ENCODE measurements around the gene ARID4A.
A peak's percentile ranks its signal among the peaks of the same experiment; 100 is the strongest.

ARID4A gene

DNA sequence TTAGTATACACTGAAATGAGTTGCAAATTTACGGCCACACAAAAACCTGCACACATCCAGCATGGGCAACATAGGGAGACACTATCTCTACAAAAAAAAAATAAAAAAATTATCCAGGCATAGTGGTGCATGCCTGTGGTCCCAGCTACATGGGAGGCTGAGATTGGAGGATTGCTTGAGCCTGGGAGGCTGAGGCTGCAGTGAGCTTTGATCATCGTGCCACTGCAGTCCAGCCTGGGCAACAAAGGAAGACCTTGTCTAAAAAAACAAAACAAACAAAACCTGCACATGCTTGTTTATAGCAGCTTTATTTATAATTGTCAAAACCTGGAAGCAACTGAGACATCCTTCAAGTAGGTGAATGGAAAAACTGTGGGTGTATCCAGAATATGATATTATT, 92.5 kb downstream of the ARID4A start:
- TF ChIP-seq, protein P1, sequence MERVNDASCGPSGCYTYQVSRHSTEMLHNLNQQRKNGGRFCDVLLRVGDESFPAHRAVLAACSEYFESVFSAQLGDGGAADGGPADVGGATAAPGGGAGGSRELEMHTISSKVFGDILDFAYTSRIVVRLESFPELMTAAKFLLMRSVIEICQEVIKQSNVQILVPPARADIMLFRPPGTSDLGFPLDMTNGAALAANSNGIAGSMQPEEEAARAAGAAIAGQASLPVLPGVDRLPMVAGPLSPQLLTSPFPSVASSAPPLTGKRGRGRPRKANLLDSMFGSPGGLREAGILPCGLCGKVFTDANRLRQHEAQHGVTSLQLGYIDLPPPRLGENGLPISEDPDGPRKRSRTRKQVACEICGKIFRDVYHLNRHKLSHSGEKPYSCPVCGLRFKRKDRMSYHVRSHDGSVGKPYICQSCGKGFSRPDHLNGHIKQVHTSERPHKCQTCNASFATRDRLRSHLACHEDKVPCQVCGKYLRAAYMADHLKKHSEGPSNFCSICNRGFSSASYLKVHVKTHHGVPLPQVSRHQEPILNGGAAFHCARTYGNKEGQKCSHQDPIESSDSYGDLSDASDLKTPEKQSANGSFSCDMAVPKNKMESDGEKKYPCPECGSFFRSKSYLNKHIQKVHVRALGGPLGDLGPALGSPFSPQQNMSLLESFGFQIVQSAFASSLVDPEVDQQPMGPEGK (CRISPR knock-in tag; IDR thresholded peaks at IDR 0.05; ENCODE audit: borderline replicate concordance): no peak
- TF ChIP-seq TCF4 (CRISPR knock-in tag; IDR thresholded peaks at IDR 0.05; ENCODE audit: borderline replicate concordance) (no peak), PPARA (CRISPR knock-in tag; IDR thresholded peaks at IDR 0.05; ENCODE audit: borderline replicate concordance) (no peak), OSR1 (CRISPR knock-in tag; IDR thresholded peaks at IDR 0.05) (no peak), ARNTL (CRISPR knock-in tag; IDR thresholded peaks at IDR 0.05; ENCODE audit: borderline replicate concordance, low read depth) (no peak), ZNF8 (CRISPR knock-in tag; IDR thresholded peaks at IDR 0.05) (no peak), GLIS3 (CRISPR knock-in tag; IDR thresholded peaks at IDR 0.05) (no peak), ESRRG (CRISPR knock-in tag; IDR thresholded peaks at IDR 0.05) (no peak), TOX (CRISPR knock-in tag; IDR thresholded peaks at IDR 0.05; ENCODE audit: borderline replicate concordance) (no peak), CSDC2 (CRISPR knock-in tag; IDR thresholded peaks at IDR 0.05) (no peak), ZNF70 (CRISPR knock-in tag; IDR thresholded peaks at IDR 0.05) (no peak), ZFP30 (CRISPR knock-in tag; IDR thresholded peaks at IDR 0.05) (no peak)
- TF ChIP-seq, protein P2, sequence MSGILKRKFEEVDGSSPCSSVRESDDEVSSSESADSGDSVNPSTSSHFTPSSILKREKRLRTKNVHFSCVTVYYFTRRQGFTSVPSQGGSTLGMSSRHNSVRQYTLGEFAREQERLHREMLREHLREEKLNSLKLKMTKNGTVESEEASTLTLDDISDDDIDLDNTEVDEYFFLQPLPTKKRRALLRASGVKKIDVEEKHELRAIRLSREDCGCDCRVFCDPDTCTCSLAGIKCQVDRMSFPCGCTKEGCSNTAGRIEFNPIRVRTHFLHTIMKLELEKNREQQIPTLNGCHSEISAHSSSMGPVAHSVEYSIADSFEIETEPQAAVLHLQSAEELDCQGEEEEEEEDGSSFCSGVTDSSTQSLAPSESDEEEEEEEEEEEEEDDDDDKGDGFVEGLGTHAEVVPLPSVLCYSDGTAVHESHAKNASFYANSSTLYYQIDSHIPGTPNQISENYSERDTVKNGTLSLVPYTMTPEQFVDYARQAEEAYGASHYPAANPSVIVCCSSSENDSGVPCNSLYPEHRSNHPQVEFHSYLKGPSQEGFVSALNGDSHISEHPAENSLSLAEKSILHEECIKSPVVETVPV (CRISPR knock-in tag; IDR thresholded peaks at IDR 0.05): no peak
- TF ChIP-seq, protein P3, sequence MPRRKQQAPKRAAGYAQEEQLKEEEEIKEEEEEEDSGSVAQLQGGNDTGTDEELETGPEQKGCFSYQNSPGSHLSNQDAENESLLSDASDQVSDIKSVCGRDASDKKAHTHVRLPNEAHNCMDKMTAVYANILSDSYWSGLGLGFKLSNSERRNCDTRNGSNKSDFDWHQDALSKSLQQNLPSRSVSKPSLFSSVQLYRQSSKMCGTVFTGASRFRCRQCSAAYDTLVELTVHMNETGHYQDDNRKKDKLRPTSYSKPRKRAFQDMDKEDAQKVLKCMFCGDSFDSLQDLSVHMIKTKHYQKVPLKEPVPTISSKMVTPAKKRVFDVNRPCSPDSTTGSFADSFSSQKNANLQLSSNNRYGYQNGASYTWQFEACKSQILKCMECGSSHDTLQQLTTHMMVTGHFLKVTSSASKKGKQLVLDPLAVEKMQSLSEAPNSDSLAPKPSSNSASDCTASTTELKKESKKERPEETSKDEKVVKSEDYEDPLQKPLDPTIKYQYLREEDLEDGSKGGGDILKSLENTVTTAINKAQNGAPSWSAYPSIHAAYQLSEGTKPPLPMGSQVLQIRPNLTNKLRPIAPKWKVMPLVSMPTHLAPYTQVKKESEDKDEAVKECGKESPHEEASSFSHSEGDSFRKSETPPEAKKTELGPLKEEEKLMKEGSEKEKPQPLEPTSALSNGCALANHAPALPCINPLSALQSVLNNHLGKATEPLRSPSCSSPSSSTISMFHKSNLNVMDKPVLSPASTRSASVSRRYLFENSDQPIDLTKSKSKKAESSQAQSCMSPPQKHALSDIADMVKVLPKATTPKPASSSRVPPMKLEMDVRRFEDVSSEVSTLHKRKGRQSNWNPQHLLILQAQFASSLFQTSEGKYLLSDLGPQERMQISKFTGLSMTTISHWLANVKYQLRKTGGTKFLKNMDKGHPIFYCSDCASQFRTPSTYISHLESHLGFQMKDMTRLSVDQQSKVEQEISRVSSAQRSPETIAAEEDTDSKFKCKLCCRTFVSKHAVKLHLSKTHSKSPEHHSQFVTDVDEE (CRISPR knock-in tag; IDR thresholded peaks at IDR 0.05): no peak
- TF ChIP-seq, protein P4, sequence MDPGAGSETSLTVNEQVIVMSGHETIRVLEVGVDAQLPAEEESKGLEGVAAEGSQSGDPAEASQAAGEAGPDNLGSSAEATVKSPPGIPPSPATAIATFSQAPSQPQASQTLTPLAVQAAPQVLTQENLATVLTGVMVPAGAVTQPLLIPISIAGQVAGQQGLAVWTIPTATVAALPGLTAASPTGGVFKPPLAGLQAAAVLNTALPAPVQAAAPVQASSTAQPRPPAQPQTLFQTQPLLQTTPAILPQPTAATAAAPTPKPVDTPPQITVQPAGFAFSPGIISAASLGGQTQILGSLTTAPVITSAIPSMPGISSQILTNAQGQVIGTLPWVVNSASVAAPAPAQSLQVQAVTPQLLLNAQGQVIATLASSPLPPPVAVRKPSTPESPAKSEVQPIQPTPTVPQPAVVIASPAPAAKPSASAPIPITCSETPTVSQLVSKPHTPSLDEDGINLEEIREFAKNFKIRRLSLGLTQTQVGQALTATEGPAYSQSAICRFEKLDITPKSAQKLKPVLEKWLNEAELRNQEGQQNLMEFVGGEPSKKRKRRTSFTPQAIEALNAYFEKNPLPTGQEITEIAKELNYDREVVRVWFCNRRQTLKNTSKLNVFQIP (CRISPR knock-in tag; IDR thresholded peaks at IDR 0.05; ENCODE audit: borderline replicate concordance, low read depth): no peak
- TF ChIP-seq, protein P5, sequence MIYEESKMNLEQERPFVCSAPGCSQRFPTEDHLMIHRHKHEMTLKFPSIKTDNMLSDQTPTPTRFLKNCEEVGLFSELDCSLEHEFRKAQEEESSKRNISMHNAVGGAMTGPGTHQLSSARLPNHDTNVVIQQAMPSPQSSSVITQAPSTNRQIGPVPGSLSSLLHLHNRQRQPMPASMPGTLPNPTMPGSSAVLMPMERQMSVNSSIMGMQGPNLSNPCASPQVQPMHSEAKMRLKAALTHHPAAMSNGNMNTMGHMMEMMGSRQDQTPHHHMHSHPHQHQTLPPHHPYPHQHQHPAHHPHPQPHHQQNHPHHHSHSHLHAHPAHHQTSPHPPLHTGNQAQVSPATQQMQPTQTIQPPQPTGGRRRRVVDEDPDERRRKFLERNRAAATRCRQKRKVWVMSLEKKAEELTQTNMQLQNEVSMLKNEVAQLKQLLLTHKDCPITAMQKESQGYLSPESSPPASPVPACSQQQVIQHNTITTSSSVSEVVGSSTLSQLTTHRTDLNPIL (CRISPR knock-in tag; IDR thresholded peaks at IDR 0.05; ENCODE audit: low read depth): no peak
- no peak for ATAC-seq

DNA sequence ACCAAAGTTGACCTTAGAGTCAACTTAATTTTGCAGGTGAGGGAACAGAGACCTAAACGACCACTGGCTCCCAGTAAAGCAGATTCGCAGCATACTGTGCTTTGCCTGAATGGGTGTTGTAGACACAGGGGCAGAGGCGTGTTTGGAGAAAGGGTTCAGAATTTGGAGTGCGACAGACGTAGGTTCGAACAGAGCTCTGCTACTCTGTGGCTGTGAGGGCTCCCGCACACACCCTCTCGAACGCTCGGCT, 97.1 kb downstream of the ARID4A start:
- ATAC-seq: peak; percentile 52; the same call in 2 of the 3 replicates
- TF ChIP-seq ARNTL (CRISPR knock-in tag; IDR thresholded peaks at IDR 0.05; ENCODE audit: borderline replicate concordance, low read depth) (no peak), PPARA (CRISPR knock-in tag; IDR thresholded peaks at IDR 0.05; ENCODE audit: borderline replicate concordance) (no peak), ZFP30 (CRISPR knock-in tag; IDR thresholded peaks at IDR 0.05) (no peak), CSDC2 (CRISPR knock-in tag; IDR thresholded peaks at IDR 0.05) (no peak), SNAI2 (CRISPR knock-in tag; IDR thresholded peaks at IDR 0.05) (no peak), ZFP3 (CRISPR knock-in tag; IDR thresholded peaks at IDR 0.05) (no peak), TOX (CRISPR knock-in tag; IDR thresholded peaks at IDR 0.05; ENCODE audit: borderline replicate concordance) (no peak), ESRRG (CRISPR knock-in tag; IDR thresholded peaks at IDR 0.05) (no peak), ZNF565 (CRISPR knock-in tag; conservative IDR thresholded peaks at IDR 0.05; ENCODE audit: low read depth) (no peak), TCF4 (CRISPR knock-in tag; IDR thresholded peaks at IDR 0.05; ENCODE audit: borderline replicate concordance) (no peak)
- TF ChIP-seq, protein P2 (CRISPR knock-in tag; IDR thresholded peaks at IDR 0.05): no peak
- TF ChIP-seq, protein P3 (CRISPR knock-in tag; IDR thresholded peaks at IDR 0.05): no peak
- TF ChIP-seq, protein P4 (CRISPR knock-in tag; IDR thresholded peaks at IDR 0.05; ENCODE audit: borderline replicate concordance, low read depth): no peak
- TF ChIP-seq, protein P5 (CRISPR knock-in tag; IDR thresholded peaks at IDR 0.05; ENCODE audit: low read depth): no peak
